Cerebellar nuclear complex (tissue), 1 donor: ENCODE data around the gene RIT1.

Source experiments
- DNase-seq, 2 experiments: peaks; one replicate each; lab custom pipeline; 2025; lab: John Stamatoyannopoulos, UW

Gene RIT1

GRCh38 chr1:155892796-155893195 lies 18.4 kb downstream of the RIT1 start:
- DNase-seq, result no peak

- no peak for DNase-seq
Measured at GRCh38 chr1:155890251-155890650, 20.9 kb downstream of the RIT1 start.

- no peak for DNase-seq
Measured at GRCh38 chr1:155889566-155889965, 21.6 kb downstream of the RIT1 start.

GRCh38 chr1:155888481-155888880 lies 22.7 kb downstream of the RIT1 start:
- DNase-seq, result no peak

GRCh38 chr1:155884982-155885381 lies 26.2 kb downstream of the RIT1 start:
- no peak for DNase-seq

- no peak for DNase-seq
Measured at GRCh38 chr1:155884031-155884960, 26.9 kb downstream of the RIT1 start.

- DNase-seq, result no peak
Measured at GRCh38 chr1:155882766-155883165, 28.4 kb downstream of the RIT1 start.

- no peak for DNase-seq
Measured at GRCh38 chr1:155882235-155882634, 28.9 kb downstream of the RIT1 start.

GRCh38 chr1:155880950-155881349 lies 30.2 kb downstream of the RIT1 start:
- DNase-seq, result no peak

- DNase-seq, result no peak
Measured at GRCh38 chr1:155880251-155880650, 30.9 kb downstream of the RIT1 start.

GRCh38 chr1:155877945-155878344 lies 33.2 kb downstream of the RIT1 start:
- DNase-seq, result no peak

- no peak for DNase-seq
Measured at GRCh38 chr1:155873860-155874259, 37.3 kb downstream of the RIT1 start.

GRCh38 chr1:155872527-155872926 lies 38.6 kb downstream of the RIT1 start:
- peak in 1 of 2 experiments; percentile 3 for DNase-seq

- peak; percentile 57 to 78 for DNase-seq
Measured at GRCh38 chr1:155871390-155871789, 39.8 kb downstream of the RIT1 start.

- no peak for DNase-seq
Measured at GRCh38 chr1:155867766-155868165, 43.4 kb downstream of the RIT1 start.

- DNase-seq, result no peak
Measured at GRCh38 chr1:155864393-155864792, 46.8 kb downstream of the RIT1 start.

- DNase-seq, result no peak
Measured at GRCh38 chr1:155861896-155862295, 49.3 kb downstream of the RIT1 start.

GRCh38 chr1:155860970-155861510 lies 50.1 kb downstream of the RIT1 start:
- DNase-seq, result no peak

GRCh38 chr1:155859881-155860871 lies 51.0 kb downstream of the RIT1 start:
- peak; percentile 25 to 71 for DNase-seq

- peak; percentile 86 to 95 for DNase-seq
Measured at GRCh38 chr1:155859234-155859829, 51.8 kb downstream of the RIT1 start, which contains the start of gene SYT11. TSS of gene SYT11 (plus strand) at chr1:155859567. CDS start at chr1:155859762, 195 bp downstream.

- no peak for DNase-seq
Measured at GRCh38 chr1:155858800-155859233, 52.3 kb downstream of the RIT1 start.
